ENCODE measurements around the gene KRTAP4-1.

DNA sequence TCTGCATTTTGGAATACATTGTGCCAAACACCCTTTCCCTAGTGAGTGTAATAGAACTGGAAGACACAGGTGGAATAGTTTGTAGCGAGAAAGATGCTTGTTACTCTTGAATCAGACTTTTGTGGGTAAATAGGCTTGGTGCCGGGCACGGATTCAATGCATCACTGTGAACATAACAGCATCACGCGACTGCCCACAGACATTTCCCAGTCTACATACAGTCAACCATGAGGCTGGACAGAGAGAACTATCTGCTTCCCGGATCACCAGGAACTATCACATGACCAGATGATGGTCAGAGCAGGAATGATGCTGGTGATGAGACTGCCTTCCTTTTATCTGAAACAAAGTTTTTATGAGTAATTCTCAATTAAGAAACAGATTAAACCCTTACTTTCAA lies 41.3 kb upstream of the KRTAP4-1 start:
- TF ChIP-seq, protein P1, sequence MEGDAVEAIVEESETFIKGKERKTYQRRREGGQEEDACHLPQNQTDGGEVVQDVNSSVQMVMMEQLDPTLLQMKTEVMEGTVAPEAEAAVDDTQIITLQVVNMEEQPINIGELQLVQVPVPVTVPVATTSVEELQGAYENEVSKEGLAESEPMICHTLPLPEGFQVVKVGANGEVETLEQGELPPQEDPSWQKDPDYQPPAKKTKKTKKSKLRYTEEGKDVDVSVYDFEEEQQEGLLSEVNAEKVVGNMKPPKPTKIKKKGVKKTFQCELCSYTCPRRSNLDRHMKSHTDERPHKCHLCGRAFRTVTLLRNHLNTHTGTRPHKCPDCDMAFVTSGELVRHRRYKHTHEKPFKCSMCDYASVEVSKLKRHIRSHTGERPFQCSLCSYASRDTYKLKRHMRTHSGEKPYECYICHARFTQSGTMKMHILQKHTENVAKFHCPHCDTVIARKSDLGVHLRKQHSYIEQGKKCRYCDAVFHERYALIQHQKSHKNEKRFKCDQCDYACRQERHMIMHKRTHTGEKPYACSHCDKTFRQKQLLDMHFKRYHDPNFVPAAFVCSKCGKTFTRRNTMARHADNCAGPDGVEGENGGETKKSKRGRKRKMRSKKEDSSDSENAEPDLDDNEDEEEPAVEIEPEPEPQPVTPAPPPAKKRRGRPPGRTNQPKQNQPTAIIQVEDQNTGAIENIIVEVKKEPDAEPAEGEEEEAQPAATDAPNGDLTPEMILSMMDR (optimal IDR thresholded peaks at IDR 0.05 in 1 of 3, IDR thresholded peaks at IDR 0.05 in 1 of 3, conservative IDR thresholded peaks at IDR 0.05 in 1 of 3; ENCODE audit: extremely low read depth in 1 of 3, insufficient read depth in 2 of 3, low read length in 3 of 3): no peak
- no peak for TF ChIP-seq EZH2 (IDR thresholded peaks at IDR 0.05; ENCODE audit: low read length)

All from keratinocyte (primary cell).